Measurements from ENCODE around the gene ADAM11.
"Not testable (repeated sequence)": the region's sequence is repeated elsewhere in the genome, so short reads cannot be mapped to it uniquely, and the experiment has no call there.

Gene ADAM11, protein sequence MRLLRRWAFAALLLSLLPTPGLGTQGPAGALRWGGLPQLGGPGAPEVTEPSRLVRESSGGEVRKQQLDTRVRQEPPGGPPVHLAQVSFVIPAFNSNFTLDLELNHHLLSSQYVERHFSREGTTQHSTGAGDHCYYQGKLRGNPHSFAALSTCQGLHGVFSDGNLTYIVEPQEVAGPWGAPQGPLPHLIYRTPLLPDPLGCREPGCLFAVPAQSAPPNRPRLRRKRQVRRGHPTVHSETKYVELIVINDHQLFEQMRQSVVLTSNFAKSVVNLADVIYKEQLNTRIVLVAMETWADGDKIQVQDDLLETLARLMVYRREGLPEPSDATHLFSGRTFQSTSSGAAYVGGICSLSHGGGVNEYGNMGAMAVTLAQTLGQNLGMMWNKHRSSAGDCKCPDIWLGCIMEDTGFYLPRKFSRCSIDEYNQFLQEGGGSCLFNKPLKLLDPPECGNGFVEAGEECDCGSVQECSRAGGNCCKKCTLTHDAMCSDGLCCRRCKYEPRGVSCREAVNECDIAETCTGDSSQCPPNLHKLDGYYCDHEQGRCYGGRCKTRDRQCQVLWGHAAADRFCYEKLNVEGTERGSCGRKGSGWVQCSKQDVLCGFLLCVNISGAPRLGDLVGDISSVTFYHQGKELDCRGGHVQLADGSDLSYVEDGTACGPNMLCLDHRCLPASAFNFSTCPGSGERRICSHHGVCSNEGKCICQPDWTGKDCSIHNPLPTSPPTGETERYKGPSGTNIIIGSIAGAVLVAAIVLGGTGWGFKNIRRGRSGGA

DNA sequence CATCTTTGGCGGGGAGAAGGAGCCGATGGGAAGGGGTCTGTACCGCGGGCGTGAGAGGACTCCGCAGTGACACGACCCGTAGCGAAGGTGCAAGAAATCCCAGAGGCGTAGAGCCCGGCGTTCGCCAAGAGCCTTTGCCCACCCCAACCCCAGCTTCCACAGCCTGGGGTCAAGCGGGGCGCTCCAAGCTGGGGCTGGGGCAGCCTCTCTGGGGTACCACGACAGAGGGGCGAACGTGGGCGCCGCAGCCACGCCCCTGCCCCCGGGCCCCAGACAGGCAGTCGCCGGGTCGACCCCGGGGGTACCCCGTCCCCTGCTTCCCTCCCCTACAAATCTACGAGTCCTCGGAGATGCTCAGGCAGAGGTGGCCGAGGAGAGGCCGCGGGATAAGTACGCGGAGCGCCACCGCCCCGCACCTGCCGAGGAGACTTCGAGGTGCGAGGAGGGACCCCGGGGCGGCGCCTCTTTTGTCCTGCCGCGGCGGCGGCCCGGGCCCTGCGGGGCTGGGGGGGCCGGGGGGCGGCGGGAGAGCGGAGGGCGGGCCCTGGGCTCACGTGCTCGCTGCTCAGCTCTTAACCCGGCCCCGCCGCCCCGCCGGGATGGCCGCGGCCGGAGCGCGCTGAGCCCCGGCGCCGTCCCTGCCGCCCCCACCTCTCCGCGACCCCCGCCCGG is at the start of gene ADAM11:
Gene ADAM11, plus strand, starts transcription at position 575 of the 672 bp plus-strand sequence. CDS start 212 bp downstream, outside the sequence.
- DNase-seq = no peak

- no peak for DNase-seq
Observed at GRCh38 chr17:44719444-44719843, 39.3 kb upstream of the ADAM11 start.

GRCh38 chr17:44722254-44722653 is 36.5 kb upstream of the ADAM11 start:
- DNase-seq = no peak

DNA sequence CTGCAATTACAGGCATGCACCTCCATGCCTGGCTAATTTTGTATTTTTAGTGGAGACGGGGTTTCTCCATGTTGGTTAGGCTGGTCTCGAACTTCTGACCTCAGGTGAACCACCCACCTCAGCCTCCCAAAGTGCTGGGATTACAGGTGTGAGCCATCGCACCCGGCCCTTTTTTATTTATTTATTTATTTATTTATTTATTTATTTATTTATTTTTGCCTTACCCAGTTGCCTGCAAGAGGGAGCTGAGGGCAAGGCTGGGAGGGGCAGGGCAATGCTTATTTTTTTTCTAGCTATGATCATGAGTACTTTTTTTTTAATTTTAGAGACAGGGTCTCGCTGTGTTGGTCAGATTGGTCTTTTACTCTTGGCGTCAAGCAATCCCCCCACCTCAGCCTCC is 32.7 kb upstream of the ADAM11 start:
- not testable (repeated sequence) for DNase-seq

DNA sequence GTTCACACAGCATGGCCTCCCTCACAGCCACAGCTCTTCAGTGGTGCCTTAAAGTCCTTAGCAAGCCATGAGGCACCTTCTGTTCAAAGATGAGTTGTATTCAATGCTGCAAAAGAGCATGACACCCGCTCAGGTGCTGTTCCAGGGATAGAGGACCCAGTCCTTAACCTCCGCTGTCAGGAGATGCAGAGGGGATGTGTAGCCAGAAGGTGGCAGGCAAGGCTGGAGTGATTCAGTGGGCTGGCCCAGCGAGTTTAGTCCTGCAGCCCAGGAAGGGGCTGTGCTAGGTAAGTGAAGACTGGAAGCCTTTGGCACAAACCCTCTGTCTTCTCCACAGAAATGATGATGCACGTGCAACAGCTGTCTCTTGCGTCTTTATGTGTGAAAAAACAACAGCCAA is 25.0 kb upstream of the ADAM11 start:
- no peak for DNase-seq

GRCh38 chr17:44734272-44734671 is 24.5 kb upstream of the ADAM11 start:
- DNase-seq = no peak

DNA sequence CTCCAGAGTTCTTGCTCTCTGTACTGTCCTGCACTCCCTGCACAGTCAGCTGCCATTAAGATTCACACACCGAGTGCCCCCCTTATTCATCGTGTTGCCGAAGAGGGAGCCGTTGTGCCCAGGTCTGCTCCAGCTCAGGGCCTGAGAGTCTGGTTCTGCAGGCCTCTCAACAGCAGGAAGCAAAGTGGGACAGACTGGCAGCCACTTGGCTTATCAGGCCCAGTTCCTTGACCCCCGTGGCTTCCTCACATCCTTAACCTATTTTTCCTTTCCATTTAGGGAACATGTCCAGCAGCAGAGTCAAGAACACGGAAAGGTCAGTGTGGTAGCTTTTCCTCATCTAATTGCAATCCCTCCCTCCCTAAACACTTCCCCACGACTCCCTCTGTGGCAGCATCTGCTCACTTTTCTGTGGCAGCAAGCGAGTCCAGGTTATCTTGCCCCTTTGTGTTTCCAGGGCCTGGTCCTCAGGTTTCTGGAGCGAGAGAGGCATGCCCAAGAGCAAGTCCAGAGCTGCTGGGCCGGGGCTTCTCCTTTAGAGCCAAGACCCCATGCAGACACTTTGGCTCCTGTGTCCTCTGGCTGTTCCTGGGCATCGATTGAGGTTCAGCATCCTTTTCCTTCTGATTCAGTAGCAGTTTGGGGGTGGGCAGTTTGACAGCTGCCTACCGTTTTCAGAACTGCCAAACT is 22.1 kb upstream of the ADAM11 start:
- no peak for DNase-seq

DNA sequence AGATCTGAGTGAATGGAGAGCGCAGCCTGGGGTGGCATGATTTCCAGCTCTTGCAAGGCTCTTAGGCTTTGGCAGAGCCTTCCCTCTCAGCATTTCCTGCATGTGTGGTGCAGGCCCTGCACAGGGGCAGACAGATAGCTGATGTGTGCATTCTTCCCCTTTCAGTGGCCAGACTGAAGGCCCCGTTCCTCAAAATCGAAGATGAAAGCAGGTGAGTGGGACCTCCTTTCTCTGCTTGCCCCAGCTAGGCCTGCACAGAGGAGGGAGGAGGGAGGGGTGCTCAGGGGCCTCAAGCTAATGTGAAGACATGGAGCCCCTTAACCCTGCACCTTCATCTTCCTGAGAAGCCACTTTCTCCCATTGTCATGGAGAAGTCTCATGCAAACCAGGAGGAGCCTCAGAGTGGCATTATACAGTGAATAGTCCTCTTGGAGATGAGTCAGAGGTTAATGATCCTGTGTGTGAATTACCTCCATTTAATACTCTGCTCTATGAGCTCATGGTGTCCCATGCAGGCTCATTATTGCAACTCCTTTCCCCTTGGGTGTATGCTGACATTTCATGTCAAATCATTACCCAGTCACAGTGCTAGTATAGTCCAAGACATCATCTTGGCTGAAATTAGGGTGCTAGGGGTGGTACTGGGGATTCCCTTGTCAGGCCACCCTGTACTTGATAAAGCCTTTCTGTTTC is 20.4 kb upstream of the ADAM11 start:
- DNase-seq = no peak

GRCh38 chr17:44741316-44741715 is 17.5 kb upstream of the ADAM11 start:
- DNase-seq = no peak

- no peak for DNase-seq
Observed at GRCh38 chr17:44745301-44745700, 13.5 kb upstream of the ADAM11 start.

- not testable (repeated sequence) for DNase-seq
Observed at GRCh38 chr17:44745738-44746137, 13.1 kb upstream of the ADAM11 start.

DNA sequence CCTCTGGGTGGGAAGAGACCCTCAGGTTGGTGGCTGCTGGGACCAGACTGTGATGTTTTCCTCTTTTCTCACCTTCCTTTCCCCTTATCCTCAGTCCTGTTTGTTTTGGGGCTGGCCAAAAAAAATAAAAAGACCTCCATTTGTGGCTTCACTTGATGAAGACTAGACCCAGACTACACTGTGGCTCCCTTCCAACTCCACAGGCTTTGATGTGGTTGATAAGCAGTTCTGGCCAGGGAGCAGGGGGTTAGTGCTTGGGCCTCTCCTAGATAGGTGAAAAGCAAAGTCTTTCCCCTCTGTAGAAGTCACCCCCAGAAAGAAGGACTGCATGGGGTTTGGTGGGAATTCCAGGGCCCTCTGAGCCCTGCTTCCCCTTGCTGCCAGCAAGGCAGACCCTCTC is 11.2 kb upstream of the ADAM11 start:
- no peak for DNase-seq

- DNase-seq = no peak
Observed at GRCh38 chr17:44749076-44749979, 9.5 kb upstream of the ADAM11 start.

GRCh38 chr17:44749980-44750318 is 8.8 kb upstream of the ADAM11 start:
- DNase-seq = no peak

DNA sequence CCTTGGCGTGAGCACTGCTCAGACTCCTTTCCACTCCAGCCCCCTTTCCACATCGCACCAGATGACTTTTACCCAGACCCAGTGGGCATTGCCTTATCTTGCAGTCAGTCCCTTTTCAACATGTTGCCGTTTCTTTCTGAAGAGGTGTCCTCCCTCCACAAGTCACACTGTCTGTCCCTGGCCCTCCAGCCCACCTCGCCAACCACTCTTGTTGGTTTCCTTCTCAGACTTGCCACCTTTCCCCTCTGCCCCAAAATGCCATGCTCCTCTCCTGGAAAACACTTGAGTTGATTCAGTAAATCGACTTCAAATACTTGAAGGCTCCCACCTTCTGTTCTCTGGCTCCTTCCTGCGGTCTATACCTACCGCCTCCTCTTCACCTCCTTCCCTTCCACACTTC is 7.5 kb upstream of the ADAM11 start:
- DNase-seq = no peak

DNA sequence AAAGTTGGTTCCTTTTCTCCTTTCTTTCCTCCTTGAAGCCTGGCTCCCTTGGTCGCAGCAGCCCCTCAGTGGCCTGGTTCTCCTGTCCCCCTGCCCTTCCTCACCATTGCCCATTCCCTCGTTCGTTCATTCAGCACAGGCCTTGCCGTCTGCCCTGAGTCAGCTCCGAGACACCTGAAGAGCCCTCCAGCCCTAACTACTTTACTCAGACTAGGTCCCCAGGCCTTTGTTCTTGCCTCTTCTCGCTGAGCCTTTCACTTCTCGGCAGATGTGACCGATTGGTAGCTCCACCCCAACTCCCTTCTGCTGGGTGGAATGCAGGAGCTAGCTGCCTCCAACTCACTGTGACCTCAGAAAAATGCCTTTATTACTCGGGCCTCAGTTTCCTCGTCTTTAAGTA is 7.0 kb upstream of the ADAM11 start:
- no peak for DNase-seq

- DNase-seq = no peak
Observed at GRCh38 chr17:44752953-44753861, 5.6 kb upstream of the ADAM11 start.

- DNase-seq = no peak
Observed at GRCh38 chr17:44754276-44754675, 4.5 kb upstream of the ADAM11 start.

- DNase-seq = not testable (repeated sequence)
Observed at GRCh38 chr17:44755180-44755579, 3.6 kb upstream of the ADAM11 start.

All from activated CD4-positive, alpha-beta T cell treated with anti-CD3 and anti-CD28 coated beads, Interleukin-2, Interleukin-6, amounts not matched to agents 100 ng/mL and 50 ng/mL, durations not matched to agents 16 hours and 8 hours (primary cell).